H1 (cell line): ENCODE measurements around the gene ZYG11B. TPM values are rescaled to one million over a fixed set of nuclear protein-coding genes. Genes with fewer than 3 reads are reported as not detected.
A peak's percentile ranks its signal among the peaks of the same experiment; 100 is the strongest.

Experiments used
- CTCF ChIA-PET: fragments of 300-600 bp; sonication (Branson Sonifier 250); formaldehyde crosslinking; loops from one replicate; lab custom pipeline; 2021; ENCODE audit not compliant: partially characterized antibody; lab: Charles Lee
- POLR2A ChIA-PET: fragments of 300-600 bp; sonication (Branson Sonifier 250); formaldehyde crosslinking; loops from one replicate; lab custom pipeline; 2021; ENCODE audit warnings: inconsistent platforms; ENCODE audit not compliant: partially characterized antibody; lab: Charles Lee
- DNase-seq, 2 experiments: peaks; one replicate each; pipeline versions ENCODE4 v3.0.0 to v3.0.0-alpha.2; 2010 to 2022; ENCODE audit warnings: low spot score in 2 of 2, low read depth in 1 of 2, mixed read lengths in 1 of 2
- FAIRE-seq: peaks from 2 replicates; lab custom pipeline; 2011; peaks lifted over from hg19 to GRCh38; lab: Jason Lieb, UNC
- H2AFZ ChIP-seq: 2 replicates; pipeline ENCODE4 v1.8.1; 2012; ENCODE audit warnings: low read length, inconsistent platforms
- H2AK5ac ChIP-seq: 2 replicates; pipeline ENCODE4 v1.6.1; 2013; ENCODE audit warnings: low read depth, low read length
- H2BK120ac ChIP-seq: replicated peaks from 2 replicates; pipeline ENCODE3; 2013; ENCODE audit warnings: low read depth, low read length, inconsistent platforms
- H2BK12ac ChIP-seq: 2 replicates; pipeline ENCODE4 v1.6.1; 2013; ENCODE audit warnings: low read depth, low read length
- H2BK15ac ChIP-seq: 2 replicates; pipeline ENCODE4 v1.6.1; 2013; ENCODE audit warnings: low read length
- H2BK20ac ChIP-seq: 2 replicates; pipeline ENCODE4 v1.6.1; 2013; ENCODE audit warnings: low read length
- H2BK5ac ChIP-seq: 2 replicates; pipeline ENCODE4 v1.6.1; 2013; ENCODE audit warnings: low read depth, low read length
- H3K14ac ChIP-seq: 2 replicates; pipeline ENCODE4 v1.6.1; 2013; ENCODE audit warnings: inconsistent platforms; ENCODE audit not compliant: insufficient read length
- H3K18ac ChIP-seq: 2 replicates; pipeline ENCODE4 v1.6.1; 2013; ENCODE audit warnings: low read length; ENCODE audit errors: extremely low read depth
- H3K23ac ChIP-seq: 2 replicates; pipeline ENCODE4 v1.6.1; 2013; ENCODE audit warnings: inconsistent platforms; ENCODE audit not compliant: insufficient read length
- H3K23me2 ChIP-seq: 2 replicates; pipeline ENCODE4 v1.6.1; 2013; ENCODE audit warnings: low read depth, low read length
- H3K27ac ChIP-seq: 2 replicates; pipeline ENCODE4 v1.6.1; 2011; ENCODE audit warnings: low read depth, low read length, inconsistent platforms
- H3K27me3 ChIP-seq, 4 experiments: replicated peaks in 1 of 4; 1 replicate in 1 of 4; 2 replicates in 3 of 4; pipeline versions ENCODE4 v1.6.1 to v1.8.1; 2011 to 2013; ENCODE audit warnings: low read length in 3 of 4, mild to moderate bottlenecking in 3 of 4, inconsistent platforms in 2 of 4, mixed read lengths in 2 of 4, moderate library complexity in 1 of 4; ENCODE audit not compliant: control insufficient read depth in 3 of 4, insufficient read depth in 3 of 4; ENCODE audit errors: extremely low read depth in 1 of 4
- H3K36me3 ChIP-seq, 4 experiments: 2 replicates each; pipeline versions ENCODE4 v1.6.1 to v1.8.1; 2011 to 2013; ENCODE audit warnings: mild to moderate bottlenecking in 4 of 4, low read length in 3 of 4, moderate library complexity in 2 of 4, control low read depth in 1 of 4, inconsistent platforms in 1 of 4; ENCODE audit not compliant: insufficient read depth in 4 of 4, control insufficient read depth in 2 of 4
- H3K4ac ChIP-seq: replicated peaks from 2 replicates; pipeline ENCODE3; 2013; ENCODE audit warnings: low read length, low read depth, mixed read lengths, inconsistent platforms; ENCODE audit not compliant: insufficient read length
- H3K4me1 ChIP-seq, 4 experiments: replicated peaks in 1 of 4; 1 replicate in 1 of 4; 2 replicates in 3 of 4; pipeline versions ENCODE4 v1.6.1 to v1.8.1; 2011 to 2013; ENCODE audit warnings: low read length in 3 of 4, inconsistent platforms in 2 of 4, mixed read lengths in 1 of 4; ENCODE audit not compliant: insufficient read depth in 4 of 4, control insufficient read depth in 3 of 4
- H3K4me2 ChIP-seq, 2 experiments: 2 replicates each; pipeline versions ENCODE4 v1.6.1 to v1.8.1; 2011 to 2013; ENCODE audit warnings: low read depth in 2 of 2, low read length in 2 of 2, control low read depth in 1 of 2, inconsistent platforms in 1 of 2, mild to moderate bottlenecking in 1 of 2; ENCODE audit not compliant: insufficient read depth in 1 of 2
- H3K4me3 ChIP-seq, 4 experiments: fragments of 200-600, 300-600 bp in 1 of 4; sonication (generic), shearing (Covaris generic), sonication (Bioruptor Twin) in 1 of 4; 2 replicates each; pipeline versions ENCODE4 v1.5.1 to v1.8.1; 2011 to 2016; ENCODE audit warnings: low read length in 4 of 4, low read depth in 3 of 4, control low read depth in 2 of 4, inconsistent platforms in 2 of 4, mild to moderate bottlenecking in 2 of 4, mixed read lengths in 1 of 4, moderate library complexity in 1 of 4; ENCODE audit not compliant: insufficient read depth in 2 of 4; ENCODE audit errors: extremely low read depth in 1 of 4
- H3K56ac ChIP-seq: replicated peaks from 2 replicates; pipeline ENCODE3; 2013; ENCODE audit warnings: low read depth, mild to moderate bottlenecking, mixed read lengths, low read length, inconsistent platforms; ENCODE audit not compliant: insufficient read length
- H3K79me1 ChIP-seq: 2 replicates; pipeline ENCODE4 v1.6.1; 2013; ENCODE audit warnings: low read depth, low read length, control low read depth
- H3K79me2 ChIP-seq, 2 experiments: 2 replicates each; pipeline versions ENCODE4 v1.6.1 to v1.8.1; 2012 to 2013; ENCODE audit warnings: low read length in 2 of 2, mild to moderate bottlenecking in 2 of 2, inconsistent platforms in 1 of 2; ENCODE audit not compliant: insufficient read depth in 2 of 2, control insufficient read depth in 1 of 2
- H3K9ac ChIP-seq, 4 experiments: replicated peaks in 1 of 4; 1 replicate in 1 of 4; 2 replicates in 3 of 4; pipeline versions ENCODE4 v1.6.1 to v1.8.1; 2011 to 2013; ENCODE audit warnings: low read depth in 3 of 4, low read length in 3 of 4, control low read depth in 2 of 4, mild to moderate bottlenecking in 2 of 4, moderate library complexity in 2 of 4, inconsistent platforms in 1 of 4; ENCODE audit errors: extremely low read depth in 1 of 4
- H3K9me3 ChIP-seq, 2 experiments: 2 replicates each; pipeline versions ENCODE4 v1.6.1 to v1.8.1; 2012 to 2013; ENCODE audit warnings: mild to moderate bottlenecking in 2 of 2, moderate library complexity in 2 of 2, control low read depth in 1 of 2, inconsistent platforms in 1 of 2, low read depth in 1 of 2, low read length in 1 of 2, mixed read lengths in 1 of 2; ENCODE audit not compliant: insufficient read depth in 2 of 2
- H4K20me1 ChIP-seq, 2 experiments: replicated peaks in 1 of 2; 2 replicates each; pipeline versions ENCODE3 to v1.8.1; 2011 to 2013; ENCODE audit warnings: inconsistent platforms in 2 of 2, low read length in 2 of 2, mild to moderate bottlenecking in 1 of 2; ENCODE audit not compliant: insufficient read depth in 2 of 2, control insufficient read depth in 1 of 2
- H4K5ac ChIP-seq: 2 replicates; pipeline ENCODE4 v1.6.1; 2013; ENCODE audit warnings: low read length, low read depth, mixed read lengths, inconsistent platforms; ENCODE audit not compliant: insufficient read length
- H4K8ac ChIP-seq: 2 replicates; pipeline ENCODE4 v1.8.0; 2013; ENCODE audit warnings: mild to moderate bottlenecking, moderate library complexity, low read length, inconsistent platforms; ENCODE audit not compliant: insufficient read depth; ENCODE audit errors: extremely low read depth
- H4K91ac ChIP-seq: replicated peaks from 2 replicates; pipeline ENCODE3; 2013; ENCODE audit warnings: low read length, mixed read lengths, inconsistent platforms; ENCODE audit not compliant: insufficient read length
- CHD1 ChIP-seq: IDR thresholded peaks from 2 replicates; pipeline ENCODE4 v1.6.1; 2012; ENCODE audit warnings: low read depth, low read length, improper control_type of control experiment
- CTBP2 ChIP-seq: IDR thresholded peaks from 2 replicates; pipeline ENCODE4 v1.7.0; 2011; ENCODE audit warnings: borderline replicate concordance, mild to moderate bottlenecking, moderate library complexity, mixed read lengths, low read length; ENCODE audit not compliant: insufficient read depth, insufficient read length
- EGR1 ChIP-seq: IDR thresholded peaks from 2 replicates; pipeline ENCODE4 v1.6.1; 2011; ENCODE audit warnings: low read depth, low read length, borderline replicate concordance
- KDM4A ChIP-seq: IDR thresholded peaks from one replicate; pipeline ENCODE4 v1.7.1; 2012; ENCODE audit warnings: low read depth, mild to moderate bottlenecking, moderate library complexity, low read length, inconsistent platforms; ENCODE audit not compliant: severe bottlenecking
- NRF1 ChIP-seq: IDR thresholded peaks from 2 replicates; pipeline ENCODE4 v1.6.1; 2011; ENCODE audit warnings: mild to moderate bottlenecking, low read depth, low read length, improper control_type of control experiment
- SAP30 ChIP-seq: fragments of 300-600 bp; sonication (generic); IDR thresholded peaks from 2 replicates; pipeline ENCODE4 v1.7.1; 2012; ENCODE audit warnings: low read length, moderate library complexity, mild to moderate bottlenecking, inconsistent platforms; ENCODE audit not compliant: insufficient read depth, insufficient replicate concordance
- TBP ChIP-seq: IDR thresholded peaks from 2 replicates; pipeline ENCODE4 v1.6.1; 2011; ENCODE audit warnings: low read depth, low read length, improper control_type of control experiment
- TCF12 ChIP-seq: IDR thresholded peaks from 2 replicates; pipeline ENCODE4 v1.6.1; 2011; ENCODE audit warnings: low read depth, mild to moderate bottlenecking, low read length
- WGBS, 2 experiments: shearing (Covaris generic) in 1 of 2; methylation state at CpG; one replicate each; pipeline versions ENCODE4 v1.1.6 to v1.1.7; 2013 to 2015; ENCODE audit warnings: low lambda C conversion rate in 2 of 2, mixed read lengths in 2 of 2, inconsistent platforms in 1 of 2, low coverage in 1 of 2, missing lambda C conversion rate in 1 of 2; ENCODE audit not compliant: insufficient replicate concordance in 2 of 2, insufficient coverage in 1 of 2, insufficient read length in 1 of 2; ENCODE audit errors: extremely low coverage in 1 of 2, missing lambda C conversion rate in 1 of 2; 5-methylcytosine and 5-hydroxymethylcytosine counted together
- long read RNA-seq, 2 experiments: library from RNA in 1 of 2; library from capped mRNA in 1 of 2; stranded (forward); transcript quantifications; one replicate each; pipeline ENCODE4 v2.0.0, GENCODE V29; 2021; ENCODE audit warnings: inconsistent platforms in 1 of 2
- polyA minus RNA-seq, 3 experiments: library from RNA; depleted of rRNA, polyadenylated mRNA; stranded (reverse); fragments of >200 nt; gene quantifications; 1 replicate in 2 of 3; 2 replicates in 1 of 3; pipeline ENCODE4 v1.2.3, GENCODE V29; 2011
- polyA plus RNA-seq, 7 experiments: library from polyadenylated mRNA; depleted of rRNA in 3 of 7; stranded (reverse) in 5 of 7; unstranded in 2 of 7; fragments of >200 nt in 5 of 7; fragments of 200-250 nt in 2 of 7; gene quantifications; 1 replicate in 5 of 7; 2 replicates in 1 of 7; 4 replicates in 1 of 7; pipeline versions ENCODE4 v1.2.1 to v1.2.3, GENCODE V29; 2011 to 2013; ENCODE audit warnings: missing spikeins in 2 of 7, mixed read lengths in 2 of 7
- total RNA-seq: library from RNA; stranded (reverse); fragmentation: NEBNext Ultra II Directional; extraction: Animal tissue kit (Norgen Biotek cat#: 25700); gene quantifications from 2 replicates; pipeline ENCODE4 v1.2.1, GENCODE V29; 2021

The ZYG11B gene
- total RNA-seq = 20.9 and 21.4 TPM in 2 replicates
- 4.4 TPM in 2 replicates for polyA plus RNA-seq (2011; rRNA removed)
- polyA plus RNA-seq (2011; cell fraction: cytosol; rRNA removed) = 5.9 TPM
- 4.3 TPM for polyA plus RNA-seq (2011; cell fraction: nucleus; rRNA removed)
- 3.5 to 5.6 TPM (median 4.8 TPM) in 4 replicates for polyA plus RNA-seq (2012, experiment 1 of 2)
- polyA plus RNA-seq (2012, experiment 2 of 2) = 0.51 TPM
- polyA plus RNA-seq (2013, experiment 1 of 2) = 7.0 TPM
- 7.6 TPM for polyA plus RNA-seq (2013, experiment 2 of 2)
- polyA minus RNA-seq (2011; rRNA and poly(A)+ RNA removed) = 36.7 and 49.8 TPM in 2 replicates
- 8.7 TPM for polyA minus RNA-seq (2011; cell fraction: cytosol; rRNA and poly(A)+ RNA removed)
- 23.1 TPM for polyA minus RNA-seq (2011; cell fraction: nucleus; rRNA and poly(A)+ RNA removed)
- long read RNA-seq, experiment 1, partial matches to known transcripts = 13 of 14 reads
- long read RNA-seq, experiment 1, other reads (novel, unspliced or antisense) = 1 of 14 reads
- long read RNA-seq, experiment 2, partial matches to known transcripts = 1 of 2 reads
- long read RNA-seq, experiment 2, other reads (novel, unspliced or antisense) = 1 of 2 reads

DNA sequence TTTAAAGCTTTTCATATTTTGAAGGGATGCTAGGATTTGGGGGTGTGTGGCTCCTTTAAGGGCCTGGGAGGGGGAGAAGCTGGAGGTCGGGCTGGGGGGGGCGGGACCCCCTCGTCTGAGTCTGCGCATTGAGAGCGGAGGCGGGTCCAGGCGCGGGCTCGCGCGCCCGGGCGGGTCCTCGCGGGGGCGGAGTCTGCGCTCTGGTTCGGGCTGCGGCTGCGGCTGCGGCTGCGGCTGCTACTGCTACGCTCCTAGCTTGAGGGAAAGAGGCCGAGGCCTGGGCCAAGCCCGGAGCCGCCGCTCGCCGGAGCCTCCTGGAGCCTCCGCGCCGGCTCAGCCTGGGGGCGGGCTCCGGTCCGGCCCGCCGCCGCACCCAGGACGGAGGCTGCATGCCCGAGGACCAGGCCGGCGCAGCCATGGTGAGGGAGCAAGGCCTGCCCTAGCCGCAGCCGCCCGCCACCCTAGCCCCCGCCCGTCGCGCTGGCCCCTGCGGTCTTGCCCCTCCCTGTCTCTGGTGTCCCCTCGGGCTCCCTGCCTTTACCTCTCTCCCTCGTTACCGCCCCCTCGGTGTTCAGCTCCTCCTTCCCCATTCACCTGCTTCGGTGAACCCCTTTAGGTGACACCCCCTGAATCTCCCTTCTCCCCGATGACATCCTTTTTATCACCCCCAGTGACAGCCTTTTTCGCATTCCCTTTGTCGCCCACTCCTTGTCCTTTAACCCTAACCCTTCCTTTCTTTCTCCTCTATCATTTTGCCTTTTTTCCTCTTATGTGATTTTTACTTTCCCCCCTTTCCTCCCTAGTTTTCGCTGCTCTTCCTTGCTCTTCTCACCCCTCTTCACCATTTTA, at the start of gene ZYG11B:
Gene ZYG11B, plus strand, starts transcription at position 189 of the 849 bp plus-strand sequence. Its CDS starts 201 bp downstream, at position 390.
- Histone ChIP-seq H2BK5ac (no peak within 1 kb of the TSS), H3K9me3 (no peaks in the 10 kb centered on the region), H2BK12ac (no peak within 1 kb of the TSS), H2AFZ (peak within 1 kb of the TSS; percentile 98), H3K56ac (no peak within 1 kb of the TSS), H3K4me1 (no peaks in the 10 kb centered on the region; a peak in 1 of 7 replicates), H3K23me2 (peaks cover 9% of the 10 kb centered on the region), H3K27ac (peak within 1 kb of the TSS; percentile 46; the same call in 1 of the 2 replicates), H2BK120ac (no peak within 1 kb of the TSS), H3K79me1 (peaks cover 7% of the 10 kb centered on the region; the same call in 1 of the 2 replicates), H3K9ac (peak within 1 kb of the TSS; percentile 62 to 86 (median 76); a peak in 6 of 7 replicates), H2AK5ac (no peak within 1 kb of the TSS), H3K79me2 (peaks cover 3 to 24% of the 10 kb centered on the region in 2 experiments; a peak in 3 of 4 replicates), H3K27me3 (no peaks in the 10 kb centered on the region), H2BK20ac (no peak within 1 kb of the TSS), H3K4me2 (peak within 1 kb of the TSS; percentile 85 to 100), H4K8ac (no peak within 1 kb of the TSS), H3K4me3 (peak within 1 kb of the TSS; percentile 77 to 95 (median 80)), H4K5ac (no peak within 1 kb of the TSS), H4K20me1 (peaks cover 2% of the 10 kb centered on the region in 2 experiments), H3K18ac (no peak within 1 kb of the TSS; the same call in 1 of the 2 replicates), H3K36me3 (no peaks in the 10 kb centered on the region), H2BK15ac (no peak within 1 kb of the TSS), H3K23ac (no peak within 1 kb of the TSS), H3K4ac (no peak within 1 kb of the TSS), H4K91ac (no peak within 1 kb of the TSS), H3K14ac (no peak within 1 kb of the TSS)
- FAIRE-seq = no peak
- WGBS, 2 experiments = 1% methylated on average over 10 of the region's 59 CpGs; no CpG with 5 or more reads in 1 of the 2 experiments
- ChIA-PET CTCF (interaction anchor here (0.8 to 1.6 kb wide), 4 partner anchors 7 to 108 kb away, joined by 3 read pairs; no protein-coding TSS in a partner anchor), POLR2A (interaction anchor here (0.5 to 1.9 kb wide), 10 partner anchors 11 to 322 kb away, joined by 3 to 7 read pairs (median 3); partner anchors contain the start of genes COA7, ORC1 and PRPF38A)
- DNase-seq = peak in 1 of 2 experiments; percentile 92
- TF ChIP-seq TCF12 (no peak), CHD1 (no peak), SAP30 (peak; percentile 87), NRF1 (no peak), EGR1 (peak; percentile 41; the same call in 1 of the 2 replicates), KDM4A (peak; percentile 75), CTBP2 (no peak), TBP (peak; percentile 30; the same call in 1 of the 2 replicates)
